ENCODE measurements around the gene AWAT2.

The AWAT2 gene

GRCh38 chrX:70033348-70034051 lies 16.2 kb downstream of the AWAT2 start:
- peak; percentile 16 for DNase-seq (ENCODE audit: low read depth)
- TF ChIP-seq CTCF (conservative IDR thresholded peaks at IDR 0.05; ENCODE audit: low read length) = peak; percentile 64
- H3K4me3 ChIP-seq (ENCODE audit: low read length) = no peak overlapping the region

DNA sequence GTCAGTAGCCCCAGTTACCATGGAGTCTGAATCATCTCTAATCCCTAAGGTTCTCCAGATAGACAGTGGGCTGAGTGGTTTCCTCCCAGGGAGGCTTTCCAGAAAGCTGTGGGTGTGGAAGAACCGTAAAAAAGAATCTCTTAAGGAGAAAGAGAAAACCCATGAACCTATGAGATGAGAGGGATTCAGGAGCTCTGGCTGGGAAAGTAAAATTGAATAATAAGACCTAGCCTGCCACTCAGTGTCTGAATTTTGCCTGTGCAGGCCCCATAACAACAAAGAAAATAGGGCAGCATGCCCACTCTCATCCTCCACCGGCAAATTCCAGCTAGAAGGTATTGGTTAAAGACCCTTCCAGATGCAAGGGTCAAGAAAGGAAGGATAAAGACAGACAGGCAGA lies 16.9 kb downstream of the AWAT2 start:
- no peak for TF ChIP-seq CTCF (conservative IDR thresholded peaks at IDR 0.05; ENCODE audit: low read length)
- no peak overlapping the region for H3K4me3 ChIP-seq (ENCODE audit: low read length)
- no peak for DNase-seq (ENCODE audit: low read depth)

- peak; percentile 73 for TF ChIP-seq CTCF (conservative IDR thresholded peaks at IDR 0.05; ENCODE audit: low read length)
- no peak overlapping the region for H3K4me3 ChIP-seq (ENCODE audit: low read length)
- DNase-seq (ENCODE audit: low read depth) = peak; percentile 53
Observed at GRCh38 chrX:70030301-70030767, 19.4 kb downstream of the AWAT2 start.

GRCh38 chrX:70029863-70030262 lies 19.9 kb downstream of the AWAT2 start:
- no peak overlapping the region for H3K4me3 ChIP-seq (ENCODE audit: low read length)
- no peak for TF ChIP-seq CTCF (conservative IDR thresholded peaks at IDR 0.05; ENCODE audit: low read length)
- no peak for DNase-seq (ENCODE audit: low read depth)

DNA sequence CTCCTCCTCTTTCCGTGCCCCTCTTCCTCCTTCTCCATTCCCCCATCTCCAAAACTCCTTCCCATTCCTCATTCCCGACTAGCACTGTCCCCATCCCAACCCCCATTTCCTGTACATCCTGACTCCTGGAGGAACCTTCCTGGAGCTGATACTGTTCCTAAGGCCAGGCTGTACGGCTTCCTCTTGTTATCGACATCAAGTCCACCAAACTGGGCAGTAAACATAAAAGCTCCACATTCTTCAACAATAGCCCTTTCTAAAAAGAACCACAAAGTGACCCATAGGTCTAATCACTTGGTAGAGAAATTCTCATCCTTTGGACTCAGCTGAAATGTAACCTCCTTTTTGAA lies 22.9 kb downstream of the AWAT2 start:
- no peak for DNase-seq (ENCODE audit: low read depth)
- no peak overlapping the region for H3K4me3 ChIP-seq (ENCODE audit: low read length)
- TF ChIP-seq CTCF (conservative IDR thresholded peaks at IDR 0.05; ENCODE audit: low read length) = no peak

GRCh38 chrX:70026112-70026850 lies 23.5 kb downstream of the AWAT2 start:
- no peak for DNase-seq (ENCODE audit: low read depth)
- no peak for TF ChIP-seq CTCF (conservative IDR thresholded peaks at IDR 0.05; ENCODE audit: low read length)
- no peak overlapping the region for H3K4me3 ChIP-seq (ENCODE audit: low read length)

DNA sequence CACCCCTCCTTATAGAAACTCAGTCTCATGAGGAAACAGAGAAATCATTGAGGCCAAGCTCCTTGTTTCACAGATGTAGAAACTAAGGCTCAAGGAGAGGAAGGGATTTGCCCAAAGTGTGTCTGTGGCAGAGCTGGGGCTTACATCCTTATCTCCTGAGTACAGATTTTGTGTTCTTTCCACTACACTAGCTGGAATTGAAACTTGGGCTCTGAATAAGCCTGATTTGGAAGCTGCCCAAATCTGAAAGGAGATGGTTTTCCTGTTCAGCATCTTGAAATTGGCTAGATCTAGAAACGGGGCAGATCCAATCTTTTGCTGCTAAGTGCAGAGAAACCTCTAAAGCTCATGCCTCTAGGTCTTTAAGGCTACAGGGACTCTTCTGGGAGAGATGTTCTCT lies 24.3 kb downstream of the AWAT2 start:
- no peak overlapping the region for H3K4me3 ChIP-seq (ENCODE audit: low read length)
- DNase-seq (ENCODE audit: low read depth) = no peak
- no peak for TF ChIP-seq CTCF (conservative IDR thresholded peaks at IDR 0.05; ENCODE audit: low read length)
